ENCODE data around the gene ATP11A. TPM values are rescaled to one million over a fixed set of nuclear protein-coding genes. Genes with fewer than 3 reads are reported as not detected.

ATP11A gene
- total and polyA plus RNA-seq, 9 of the 15 experiments (the other 6 are each of a cell fraction or from before 2014, with no cell fraction given), result 0.38 to 34.2 (median 4.2) TPM

DNA sequence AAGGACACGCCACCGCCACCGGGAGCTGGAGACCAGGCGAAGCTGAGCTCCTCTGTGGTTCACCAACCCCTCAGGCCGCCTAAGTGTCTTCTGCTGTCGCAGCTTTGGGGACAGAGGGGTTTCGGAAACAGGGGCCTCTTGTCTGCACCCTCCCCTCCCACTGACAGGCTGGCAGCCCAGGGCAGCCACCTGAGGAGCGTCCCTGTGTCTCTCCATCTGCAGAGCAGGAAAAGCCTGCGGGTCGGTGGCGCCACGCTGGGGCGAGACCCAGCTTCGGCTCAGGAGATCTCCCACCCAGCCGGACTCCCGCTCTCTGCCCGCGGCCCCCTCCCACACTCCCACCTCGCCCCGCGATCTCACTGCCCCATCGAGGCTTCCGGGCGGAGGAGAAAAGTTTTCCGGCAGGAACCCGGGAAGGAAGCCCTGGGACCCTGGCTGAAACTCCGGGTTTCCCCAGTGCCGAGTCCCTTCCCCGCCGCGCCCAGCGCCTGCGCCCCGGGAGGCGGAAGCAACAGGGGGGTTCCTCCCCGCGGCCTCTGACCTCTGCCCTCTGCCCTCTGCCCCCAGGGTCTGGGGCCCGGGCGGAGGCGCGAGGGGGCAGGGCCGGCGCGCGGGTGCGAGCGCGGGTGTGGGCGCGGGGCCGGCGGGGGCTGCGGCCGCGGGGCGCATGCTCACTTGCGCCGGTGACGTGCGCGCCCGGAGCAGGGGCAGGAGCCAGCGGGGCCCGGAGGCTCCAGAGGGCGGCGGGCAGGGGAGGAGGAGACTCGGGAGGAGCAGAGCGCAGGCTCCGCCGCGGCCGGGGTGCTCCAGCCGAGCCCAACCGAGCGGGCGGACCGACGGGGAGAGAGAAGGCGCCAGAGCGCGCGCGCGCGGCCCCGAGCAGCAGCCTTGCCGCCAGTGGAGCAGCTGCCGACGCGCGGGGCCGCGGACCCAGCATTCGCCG, at the start of gene ATP11A (continued):
- no peak for TF ChIP-seq TGIF2 (CRISPR knock-in tag; IDR thresholded peaks at IDR 0.05)
- TF ChIP-seq ZNF785 (CRISPR knock-in tag; IDR thresholded peaks at IDR 0.05), result no peak
- no peak for TF ChIP-seq FOXK1 (CRISPR knock-in tag; IDR thresholded peaks at IDR 0.05; ENCODE audit: borderline replicate concordance)
- no peak for TF ChIP-seq ZNF778 (CRISPR knock-in tag; IDR thresholded peaks at IDR 0.05)
- TF ChIP-seq, protein P1, sequence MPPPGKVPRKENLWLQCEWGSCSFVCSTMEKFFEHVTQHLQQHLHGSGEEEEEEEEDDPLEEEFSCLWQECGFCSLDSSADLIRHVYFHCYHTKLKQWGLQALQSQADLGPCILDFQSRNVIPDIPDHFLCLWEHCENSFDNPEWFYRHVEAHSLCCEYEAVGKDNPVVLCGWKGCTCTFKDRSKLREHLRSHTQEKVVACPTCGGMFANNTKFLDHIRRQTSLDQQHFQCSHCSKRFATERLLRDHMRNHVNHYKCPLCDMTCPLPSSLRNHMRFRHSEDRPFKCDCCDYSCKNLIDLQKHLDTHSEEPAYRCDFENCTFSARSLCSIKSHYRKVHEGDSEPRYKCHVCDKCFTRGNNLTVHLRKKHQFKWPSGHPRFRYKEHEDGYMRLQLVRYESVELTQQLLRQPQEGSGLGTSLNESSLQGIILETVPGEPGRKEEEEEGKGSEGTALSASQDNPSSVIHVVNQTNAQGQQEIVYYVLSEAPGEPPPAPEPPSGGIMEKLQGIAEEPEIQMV (tag; conservative IDR thresholded peaks at IDR 0.05; ENCODE audit: low read depth), result no peak
- no peak for TF ChIP-seq BRF1 (IDR thresholded peaks at IDR 0.05; ENCODE audit: borderline replicate concordance, extremely low read depth, insufficient read length)
- TF ChIP-seq, protein P2, sequence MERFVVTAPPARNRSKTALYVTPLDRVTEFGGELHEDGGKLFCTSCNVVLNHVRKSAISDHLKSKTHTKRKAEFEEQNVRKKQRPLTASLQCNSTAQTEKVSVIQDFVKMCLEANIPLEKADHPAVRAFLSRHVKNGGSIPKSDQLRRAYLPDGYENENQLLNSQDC (CRISPR knock-in tag; IDR thresholded peaks at IDR 0.05), result no peak
- TF ChIP-seq CCNT2 (IDR thresholded peaks at IDR 0.05; ENCODE audit: borderline replicate concordance, extremely low read depth, insufficient read length, low read depth, low read length), result peak; percentile 80
- TF ChIP-seq, protein P3, sequence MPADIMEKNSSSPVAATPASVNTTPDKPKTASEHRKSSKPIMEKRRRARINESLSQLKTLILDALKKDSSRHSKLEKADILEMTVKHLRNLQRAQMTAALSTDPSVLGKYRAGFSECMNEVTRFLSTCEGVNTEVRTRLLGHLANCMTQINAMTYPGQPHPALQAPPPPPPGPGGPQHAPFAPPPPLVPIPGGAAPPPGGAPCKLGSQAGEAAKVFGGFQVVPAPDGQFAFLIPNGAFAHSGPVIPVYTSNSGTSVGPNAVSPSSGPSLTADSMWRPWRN (IDR thresholded peaks at IDR 0.05; ENCODE audit: low read depth), result no peak
- TF ChIP-seq, protein P4, sequence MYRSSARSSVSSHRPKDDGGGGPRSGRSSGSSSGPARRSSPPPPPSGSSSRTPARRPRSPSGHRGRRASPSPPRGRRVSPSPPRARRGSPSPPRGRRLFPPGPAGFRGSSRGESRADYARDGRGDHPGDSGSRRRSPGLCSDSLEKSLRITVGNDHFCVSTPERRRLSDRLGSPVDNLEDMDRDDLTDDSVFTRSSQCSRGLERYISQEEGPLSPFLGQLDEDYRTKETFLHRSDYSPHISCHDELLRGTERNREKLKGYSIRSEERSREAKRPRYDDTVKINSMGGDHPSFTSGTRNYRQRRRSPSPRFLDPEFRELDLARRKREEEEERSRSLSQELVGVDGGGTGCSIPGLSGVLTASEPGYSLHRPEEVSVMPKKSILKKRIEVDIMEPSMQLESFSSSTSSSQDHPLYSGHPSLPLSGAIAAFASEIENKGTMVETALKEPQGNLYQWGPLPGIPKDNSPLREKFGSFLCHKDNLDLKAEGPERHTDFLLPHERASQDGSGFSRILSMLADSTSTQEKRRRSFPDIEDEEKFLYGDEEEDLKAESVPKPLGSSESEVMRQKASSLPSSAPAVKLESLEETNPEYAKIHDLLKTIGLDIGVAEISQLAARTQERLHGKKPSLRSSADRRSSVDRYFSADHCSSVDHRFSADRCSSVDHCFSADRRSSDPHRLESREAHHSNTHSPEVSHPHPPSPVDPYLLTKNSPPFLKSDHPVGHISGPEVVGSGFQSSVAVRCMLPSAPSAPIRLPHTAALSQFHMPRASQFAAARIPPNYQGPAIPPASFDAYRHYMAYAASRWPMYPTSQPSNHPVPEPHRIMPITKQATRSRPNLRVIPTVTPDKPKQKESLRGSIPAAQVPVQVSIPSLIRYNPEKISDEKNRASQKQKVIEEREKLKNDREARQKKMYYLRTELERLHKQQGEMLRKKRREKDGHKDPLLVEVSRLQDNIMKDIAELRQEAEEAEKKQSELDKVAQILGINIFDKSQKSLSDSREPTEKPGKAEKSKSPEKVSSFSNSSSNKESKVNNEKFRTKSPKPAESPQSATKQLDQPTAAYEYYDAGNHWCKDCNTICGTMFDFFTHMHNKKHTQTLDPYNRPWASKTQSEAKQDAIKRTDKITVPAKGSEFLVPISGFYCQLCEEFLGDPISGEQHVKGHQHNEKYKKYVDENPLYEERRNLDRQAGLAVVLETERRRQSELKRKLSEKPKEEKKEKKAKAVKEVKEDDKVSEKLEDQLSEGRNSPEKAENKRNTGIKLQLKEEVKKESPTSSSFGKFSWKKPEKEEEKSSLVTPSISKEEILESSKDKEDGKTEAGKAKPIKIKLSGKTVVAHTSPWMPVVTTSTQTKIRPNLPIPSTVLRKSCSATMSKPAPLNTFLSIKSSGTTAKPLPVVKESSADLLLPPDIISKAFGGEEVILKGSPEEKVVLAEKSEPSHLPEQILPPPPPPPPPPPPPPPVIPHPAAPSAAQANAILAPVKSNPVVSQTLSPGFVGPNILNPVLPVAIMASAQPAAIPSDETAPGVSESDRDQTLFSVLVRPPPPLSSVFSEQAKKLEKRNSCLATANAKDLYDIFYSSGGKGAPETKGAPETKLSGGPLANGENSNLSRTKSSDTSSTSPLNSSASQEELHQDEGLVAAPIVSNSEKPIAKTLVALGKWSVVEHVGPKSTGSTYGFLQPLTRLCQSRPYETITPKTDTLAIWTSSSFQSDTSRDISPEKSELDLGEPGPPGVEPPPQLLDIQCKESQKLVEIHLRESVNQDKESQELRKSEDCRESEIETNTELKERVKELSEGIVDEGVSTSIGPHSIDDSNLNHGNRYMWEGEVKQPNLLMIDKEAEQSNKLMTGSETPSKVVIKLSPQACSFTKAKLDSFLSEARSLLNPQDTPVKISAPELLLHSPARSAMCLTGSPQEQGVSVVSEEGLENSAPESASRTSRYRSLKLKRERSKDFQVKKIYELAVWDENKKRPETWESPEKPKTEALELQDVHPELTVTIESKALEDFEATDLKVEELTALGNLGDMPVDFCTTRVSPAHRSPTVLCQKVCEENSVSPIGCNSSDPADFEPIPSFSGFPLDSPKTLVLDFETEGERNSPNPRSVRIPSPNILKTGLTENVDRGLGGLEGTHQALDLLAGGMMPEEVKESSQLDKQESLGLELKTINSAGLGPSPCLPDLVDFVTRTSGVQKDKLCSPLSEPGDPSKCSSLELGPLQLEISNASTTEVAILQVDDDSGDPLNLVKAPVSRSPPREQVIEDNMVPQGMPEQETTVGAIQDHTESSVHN (IDR thresholded peaks at IDR 0.05; ENCODE audit: borderline replicate concordance in 1 of 2, low read depth in 1 of 2), result no peak
- TF ChIP-seq, protein P5, sequence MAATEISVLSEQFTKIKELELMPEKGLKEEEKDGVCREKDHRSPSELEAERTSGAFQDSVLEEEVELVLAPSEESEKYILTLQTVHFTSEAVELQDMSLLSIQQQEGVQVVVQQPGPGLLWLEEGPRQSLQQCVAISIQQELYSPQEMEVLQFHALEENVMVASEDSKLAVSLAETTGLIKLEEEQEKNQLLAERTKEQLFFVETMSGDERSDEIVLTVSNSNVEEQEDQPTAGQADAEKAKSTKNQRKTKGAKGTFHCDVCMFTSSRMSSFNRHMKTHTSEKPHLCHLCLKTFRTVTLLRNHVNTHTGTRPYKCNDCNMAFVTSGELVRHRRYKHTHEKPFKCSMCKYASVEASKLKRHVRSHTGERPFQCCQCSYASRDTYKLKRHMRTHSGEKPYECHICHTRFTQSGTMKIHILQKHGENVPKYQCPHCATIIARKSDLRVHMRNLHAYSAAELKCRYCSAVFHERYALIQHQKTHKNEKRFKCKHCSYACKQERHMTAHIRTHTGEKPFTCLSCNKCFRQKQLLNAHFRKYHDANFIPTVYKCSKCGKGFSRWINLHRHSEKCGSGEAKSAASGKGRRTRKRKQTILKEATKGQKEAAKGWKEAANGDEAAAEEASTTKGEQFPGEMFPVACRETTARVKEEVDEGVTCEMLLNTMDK (IDR thresholded peaks at IDR 0.05; ENCODE audit: borderline replicate concordance, insufficient read depth, low read depth, low read length, poor library complexity, severe bottlenecking), result no peak
- TF ChIP-seq FOXP1 (CRISPR knock-in tag; IDR thresholded peaks at IDR 0.05), result no peak
